Head of caudate nucleus (tissue), 42 donors: ENCODE results near the gene PPP1R10.

ENCODE experiments used
- DNase-seq, 42 donors: peaks; one replicate each; pipeline versions ENCODE4 v3.0.0 to v3.0.0-alpha.2; 2020 to 2021; ENCODE audit warnings: mixed read lengths in 7 of 42
- intact Hi-C: fragments of 100-400 bp; cut with DNase I; formaldehyde crosslinking; loops from one replicate; pipeline ENCODE4 v1.15.0; 2022

The PPP1R10 gene

DNA sequence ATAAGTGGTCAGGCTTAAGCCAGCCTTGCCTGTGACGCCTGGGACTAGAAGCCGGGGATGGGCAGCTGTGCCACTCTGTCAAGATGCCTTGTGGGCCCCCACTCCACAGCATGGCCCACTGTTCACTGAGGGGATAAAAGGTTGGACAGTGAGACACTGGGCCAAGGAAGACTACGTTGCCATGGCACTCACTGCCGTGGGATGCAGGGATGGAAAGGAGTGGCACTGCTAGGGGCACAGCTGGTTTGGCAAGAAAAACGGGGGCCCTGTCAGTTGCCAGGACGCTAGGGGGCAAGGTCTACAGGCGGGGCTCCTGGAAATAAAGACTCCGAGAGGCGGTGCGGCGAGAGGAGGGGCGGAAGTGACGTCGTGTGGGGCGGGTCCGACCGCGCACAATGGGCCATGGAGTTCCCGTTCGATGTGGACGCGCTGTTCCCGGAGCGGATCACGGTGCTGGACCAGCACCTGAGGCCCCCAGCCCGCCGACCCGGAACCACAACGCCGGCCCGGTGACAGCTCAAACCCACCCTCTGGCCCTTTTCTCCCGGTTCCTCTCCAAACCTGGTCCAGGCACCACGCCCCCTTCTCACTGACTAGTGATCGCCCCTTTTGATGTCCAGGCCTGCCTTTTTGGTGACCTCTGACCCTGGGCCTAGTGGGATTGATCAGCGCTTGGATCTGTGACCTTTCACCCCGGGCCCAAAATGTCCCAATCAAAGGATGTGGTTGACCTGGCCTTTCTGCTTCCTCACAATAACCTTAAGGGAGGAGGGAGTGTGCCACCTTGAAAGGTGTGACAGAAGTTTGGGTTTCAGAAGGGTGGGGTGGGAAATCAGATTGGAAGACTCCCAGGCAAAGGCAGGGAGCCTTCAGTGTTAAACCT lies 9.7 kb upstream of the PPP1R10 start, which contains the start of gene ATAT1:
Gene ATAT1 (plus strand): TSS at position 391 of the 883 bp plus-strand sequence.
- intact Hi-C loops = loop anchor here (10.0 kb wide), 1 partner anchor 48 kb away; the partner anchor contains the start of gene DHX16
- DNase-seq = peak; percentile 91 to 97 (median 95)

DNA sequence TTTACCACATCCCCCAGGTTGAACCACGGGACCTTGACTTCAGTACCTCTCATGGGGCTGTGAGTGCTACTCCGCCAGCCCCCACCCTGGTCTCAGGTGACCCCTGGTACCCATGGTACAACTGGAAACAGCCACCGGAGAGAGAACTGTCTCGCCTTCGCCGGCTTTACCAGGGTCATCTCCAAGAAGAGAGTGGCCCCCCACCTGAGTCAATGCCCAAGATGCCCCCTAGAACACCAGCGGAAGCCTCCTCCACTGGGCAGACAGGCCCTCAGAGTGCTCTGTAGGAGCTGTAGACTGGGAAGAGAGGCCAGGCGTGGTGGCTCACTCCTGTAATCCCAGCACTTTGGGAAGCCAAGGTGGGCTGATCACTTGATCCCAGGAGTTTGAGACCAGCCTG lies 8.5 kb upstream of the PPP1R10 start:
- intact Hi-C loops = loop anchor here (10.0 kb wide), 1 partner anchor 49 kb away; the partner anchor contains the start of gene DHX16
- DNase-seq = no peak

DNA sequence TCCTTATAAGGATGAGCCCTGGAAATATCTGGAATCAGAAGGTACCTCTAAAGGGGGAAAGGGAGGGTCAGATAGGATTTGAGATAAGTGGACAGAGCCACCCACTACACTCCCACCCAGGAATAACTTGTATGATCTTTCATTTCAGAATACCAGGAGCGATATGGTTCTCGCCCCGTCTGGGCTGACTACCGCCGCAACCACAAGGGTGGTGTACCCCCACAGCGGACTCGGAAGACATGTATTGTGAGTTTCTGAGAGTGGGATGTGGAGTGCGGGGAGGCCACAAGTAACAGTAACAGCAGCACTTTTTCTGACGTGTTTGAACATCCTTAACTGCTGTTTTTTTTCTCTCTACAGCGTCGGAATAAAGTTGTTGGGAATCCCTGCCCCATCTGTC lies 2.5 kb upstream of the PPP1R10 start:
- intact Hi-C loops = loop anchor here (5.0 kb wide), 1 partner anchor 103 kb away; the partner anchor contains the start of gene TUBB
- DNase-seq = no peak

DNA sequence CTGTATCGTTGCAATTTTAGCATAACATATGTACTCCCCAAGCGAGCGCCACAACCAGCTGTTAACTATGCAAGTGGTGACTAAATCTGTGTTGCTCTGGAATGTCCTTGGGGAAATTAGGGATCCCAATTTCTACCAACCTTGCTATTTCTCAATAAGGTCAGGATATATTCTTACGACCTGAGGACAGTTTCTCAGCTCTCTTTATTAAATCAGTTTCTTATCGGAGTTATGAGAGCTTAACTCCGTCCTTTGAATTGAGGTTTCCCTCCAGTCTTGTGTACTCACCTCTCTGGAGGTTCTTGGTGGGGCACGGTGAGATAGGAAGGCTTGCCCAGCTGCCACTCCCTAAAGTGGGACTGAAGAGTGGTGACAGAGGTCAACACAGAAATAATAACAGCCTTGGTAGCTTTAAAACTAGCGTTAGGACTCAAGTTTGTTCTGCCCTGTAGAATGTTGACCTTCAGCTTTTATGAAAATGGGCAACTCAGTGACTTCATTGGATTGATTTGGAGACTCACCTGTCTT lies 1.3 kb upstream of the PPP1R10 start:
- no peak for DNase-seq
- intact Hi-C loops = loop anchor here (5.0 kb wide), 1 partner anchor 104 kb away; the partner anchor contains the start of gene TUBB

DNA sequence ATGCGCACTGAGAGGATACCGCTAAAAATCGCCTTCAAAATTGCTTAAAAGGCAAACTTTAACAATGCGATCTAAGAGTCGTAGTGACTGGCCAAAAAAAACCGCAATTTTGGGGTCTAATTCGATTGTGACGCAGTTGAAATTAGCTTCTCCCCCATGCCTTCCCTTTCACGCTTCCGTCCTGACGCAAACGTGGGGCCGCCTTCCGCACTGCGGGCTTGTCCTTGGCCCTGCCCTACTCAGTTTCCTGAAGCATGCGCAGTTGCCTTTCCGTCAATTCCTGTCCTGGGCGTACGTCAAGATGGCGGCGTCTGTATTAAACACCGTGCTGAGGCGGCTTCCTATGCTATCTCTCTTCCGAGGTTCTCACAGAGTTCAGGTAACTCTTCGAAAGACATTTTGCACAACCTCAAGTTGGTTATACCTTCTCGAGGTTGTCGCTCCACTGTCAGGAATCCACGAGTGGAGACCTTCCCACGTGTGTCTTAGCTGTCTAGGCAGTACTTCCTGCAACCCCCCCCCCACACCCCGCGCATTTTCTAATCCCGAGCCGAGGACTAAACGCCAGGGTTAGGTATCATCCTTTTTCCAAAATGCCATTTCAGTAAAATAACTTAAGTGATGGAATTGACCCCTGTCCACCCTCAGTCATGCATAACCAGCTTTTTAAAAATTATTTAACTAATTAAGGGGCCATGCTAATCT lies 674 bp upstream of the PPP1R10 start, which contains the start of gene MRPS18B:
Gene MRPS18B (plus strand): TSS at position 276 of the 705 bp plus-strand sequence. CDS start 26 bp downstream, at position 302.
- intact Hi-C loops = loop anchor here (5.0 kb wide), 1 partner anchor 105 kb away; the partner anchor contains the start of gene TUBB
- DNase-seq = peak; percentile 96 to 99 (median 99)

DNA sequence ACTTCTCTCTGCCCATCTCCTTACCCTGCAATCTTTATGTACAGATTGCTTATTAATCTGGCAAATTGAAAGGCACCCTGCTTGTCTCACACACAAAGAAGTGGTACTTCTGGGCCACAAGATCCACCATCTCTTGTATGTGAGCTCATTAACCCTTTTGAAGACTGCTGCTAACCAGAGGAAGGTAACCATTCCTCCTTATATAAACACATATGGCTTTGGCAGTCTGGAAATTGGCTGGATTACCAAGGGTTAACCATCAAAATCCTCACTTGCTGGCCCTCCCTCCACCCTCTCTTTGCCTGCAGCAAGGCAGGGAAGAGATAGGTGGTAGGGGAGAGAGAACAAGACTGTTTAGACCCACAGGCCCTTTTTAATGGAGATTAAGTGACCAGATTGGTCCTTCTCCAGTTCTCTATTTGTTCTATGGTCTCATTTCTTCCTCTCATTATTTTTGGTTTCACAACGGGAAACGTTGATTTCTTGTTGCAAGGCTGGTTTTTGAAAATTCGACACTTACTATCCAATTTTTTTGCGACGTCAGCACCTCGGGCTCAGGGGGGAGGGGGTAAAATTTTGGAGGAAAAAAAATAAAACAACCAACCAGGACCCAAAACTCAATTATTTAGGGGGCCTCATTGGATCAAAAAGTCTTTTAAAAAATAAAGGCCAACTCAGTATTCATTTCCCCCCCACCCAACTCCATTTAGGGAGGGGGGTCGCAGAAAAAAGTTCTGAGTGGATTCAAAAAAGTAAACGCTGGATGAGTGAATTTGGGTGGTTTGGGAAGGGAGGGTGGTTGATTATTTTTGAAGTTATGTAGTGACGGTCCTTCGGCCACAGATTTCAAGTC lies 859 bp downstream of the PPP1R10 start:
- DNase-seq = peak in 1 of 42 donors; percentile 42
- intact Hi-C loops = loop anchor here (5.0 kb wide), 1 partner anchor 106 kb away; the partner anchor contains the start of gene TUBB

DNA sequence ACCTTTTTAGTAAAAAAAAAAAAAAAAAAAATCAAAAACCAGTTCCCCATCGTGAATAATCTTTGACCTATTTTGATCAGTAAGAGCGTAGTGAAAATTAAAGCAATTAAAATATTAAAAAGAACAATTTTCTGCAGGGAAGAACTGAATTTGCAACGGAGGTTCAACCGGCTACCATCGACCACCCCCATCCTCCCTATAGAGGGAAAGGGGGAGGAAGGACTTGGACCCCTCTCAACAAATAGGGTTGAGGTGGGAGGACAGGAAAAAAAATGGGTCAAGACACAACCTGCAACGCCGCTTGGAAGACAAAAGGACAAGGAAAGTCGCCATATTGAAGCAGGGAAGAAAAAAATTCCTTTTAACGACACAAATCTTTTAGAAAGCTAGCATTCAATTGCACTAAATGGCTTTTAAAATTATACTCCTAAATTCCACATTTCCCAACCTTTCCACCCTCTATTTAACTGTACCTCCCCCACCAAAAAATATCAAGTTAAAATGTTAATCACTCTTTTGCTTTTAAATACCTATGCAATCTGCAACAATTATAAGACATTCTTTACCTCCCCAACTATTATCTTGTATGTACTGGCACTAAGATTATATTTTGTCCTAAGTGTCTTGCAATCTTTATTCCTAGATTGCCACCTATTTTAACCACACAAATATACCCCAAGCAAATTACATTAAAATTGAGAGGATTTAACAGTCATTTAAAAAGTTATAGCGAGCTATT lies 1.7 kb downstream of the PPP1R10 start:
- DNase-seq = peak in 24 of 42 donors; percentile 15 to 70 (median 44)
- intact Hi-C loops = loop anchor here (5.0 kb wide), 1 partner anchor 107 kb away; the partner anchor contains the start of gene TUBB

DNA sequence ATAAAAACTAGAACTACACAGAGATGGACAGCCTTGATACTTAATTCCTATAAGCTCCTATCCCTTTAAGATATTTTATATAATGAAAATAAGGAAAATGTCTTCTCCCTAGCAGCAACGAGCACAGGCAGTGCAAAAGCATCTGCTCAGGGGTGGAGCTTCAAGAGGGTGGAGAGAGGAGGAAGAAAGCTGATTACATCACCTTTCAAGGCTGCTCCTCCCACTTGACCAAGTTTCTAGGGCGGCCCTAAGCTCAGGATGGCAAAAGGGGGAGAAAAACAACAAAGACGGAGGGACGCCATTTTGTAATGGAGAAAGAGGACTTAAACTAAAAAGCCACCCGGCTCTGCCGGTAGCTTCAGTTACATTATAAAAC lies 2.2 kb downstream of the PPP1R10 start:
- intact Hi-C loops = loop anchor here (5.0 kb wide), 2 partner anchors 43 to 107 kb away; partner anchors contain the start of genes ABCF1 and TUBB

DNA sequence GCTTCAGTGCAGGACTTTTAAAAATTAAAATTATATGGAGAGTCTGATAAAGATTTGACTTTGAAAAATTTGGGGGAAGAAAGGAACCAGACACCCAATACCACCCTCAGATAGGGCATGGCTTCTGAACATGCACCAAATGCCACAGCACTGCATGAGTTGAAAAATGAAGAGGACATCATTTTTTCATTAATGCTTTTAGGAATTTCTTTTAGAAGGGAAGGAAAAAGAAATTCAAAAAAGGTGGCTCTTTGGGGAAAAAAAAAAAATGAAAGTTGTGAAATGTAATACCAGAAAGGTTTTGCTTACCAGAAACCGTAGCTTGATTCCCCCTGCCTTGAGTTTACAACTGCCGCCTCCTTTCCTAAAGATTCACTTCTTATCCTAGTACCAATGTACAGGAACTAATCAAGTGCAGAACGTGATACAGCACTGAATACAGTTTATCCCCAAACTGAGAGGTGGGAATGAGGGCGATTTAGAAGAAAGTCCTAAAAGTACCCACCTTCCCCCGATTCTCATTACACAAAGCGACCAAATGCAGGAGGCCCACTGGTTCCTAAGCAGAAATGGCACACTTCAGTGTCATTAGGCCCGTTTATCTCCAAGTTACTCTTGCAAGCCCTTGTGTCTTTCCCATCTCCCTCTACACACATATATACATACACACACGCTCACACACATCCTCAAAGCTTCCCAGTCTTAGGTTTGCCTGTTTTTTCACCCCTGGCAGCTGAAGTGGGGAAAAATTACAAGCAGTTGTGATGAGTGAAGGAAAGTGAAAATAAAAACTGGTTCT lies 2.8 kb downstream of the PPP1R10 start:
- intact Hi-C loops = loop anchor here (5.0 kb wide), 1 partner anchor 42 kb away; the partner anchor contains the start of gene ABCF1
- DNase-seq = peak in 1 of 42 donors; percentile 29

More for the DNA sequence above, 2.2 kb downstream of the PPP1R10 start:
- DNase-seq = peak; percentile 62 to 97 (median 90)

DNA sequence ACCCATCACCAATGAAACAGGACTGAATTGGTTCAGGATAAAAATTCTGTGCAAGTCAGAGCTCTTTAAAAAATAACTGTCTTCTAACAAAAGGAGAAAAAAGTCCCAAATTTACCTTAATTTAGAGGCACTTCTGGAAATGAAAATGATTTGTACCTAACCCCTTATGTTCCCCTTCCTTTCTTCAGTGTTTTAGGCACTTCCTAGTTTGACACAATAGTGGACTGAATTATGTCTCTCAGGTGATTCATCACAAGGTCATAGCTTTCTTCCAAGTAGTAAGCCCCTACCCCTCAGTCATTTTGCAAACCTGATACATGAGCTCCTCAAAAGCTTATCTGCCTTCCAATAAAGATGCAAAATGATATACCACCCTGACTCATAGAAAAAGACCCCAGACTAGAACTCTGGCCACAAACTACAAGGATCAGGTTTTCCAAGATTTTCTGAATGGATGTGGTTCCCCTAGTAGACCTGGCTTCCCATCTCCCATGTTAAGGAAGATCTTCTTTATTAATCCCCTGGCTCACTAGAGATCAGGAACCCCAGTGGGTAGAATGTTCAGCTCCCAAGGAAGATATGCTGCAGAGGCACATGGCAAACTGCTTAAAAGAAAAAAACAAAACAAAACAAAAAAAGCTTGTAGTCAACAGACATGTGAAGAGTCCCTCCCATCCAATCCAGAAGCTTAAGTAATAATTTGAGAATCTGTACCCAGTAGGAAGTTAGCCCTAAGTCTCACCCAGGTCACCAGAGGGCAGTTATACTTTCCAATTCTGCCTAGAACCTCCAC lies 3.6 kb downstream of the PPP1R10 start:
- intact Hi-C loops = loop anchor here (5.0 kb wide), 1 partner anchor 41 kb away; the partner anchor contains the start of gene ABCF1
- no peak for DNase-seq

DNA sequence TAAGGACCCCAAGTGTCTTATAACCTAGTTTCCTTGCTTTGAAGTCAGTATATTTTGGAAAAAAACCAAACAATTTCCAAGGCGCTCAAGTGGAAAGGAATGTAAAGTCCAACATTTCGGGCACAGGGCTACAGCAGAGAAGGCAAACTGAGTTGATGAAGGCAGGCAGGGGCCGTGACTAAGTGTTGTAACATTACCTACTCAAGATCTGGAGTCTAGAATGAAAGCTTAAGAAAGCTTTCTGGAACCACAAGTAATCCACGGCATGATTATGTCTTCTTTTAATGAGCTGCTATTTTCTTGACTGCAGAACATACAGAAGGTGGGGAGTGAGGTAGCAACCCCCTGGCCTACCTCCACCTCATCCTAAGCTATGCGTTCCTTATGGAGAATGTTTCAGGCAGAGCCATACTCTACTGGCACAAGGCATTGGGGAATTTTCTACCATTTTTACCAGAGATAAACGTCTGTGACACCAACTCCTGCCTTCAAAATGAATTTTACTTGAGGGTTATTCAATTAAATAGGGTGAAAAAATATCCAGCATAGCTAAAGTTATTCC lies 4.3 kb downstream of the PPP1R10 start:
- no peak for DNase-seq
- intact Hi-C loops = loop anchor here (5.0 kb wide), 1 partner anchor 40 kb away; the partner anchor contains the start of gene ABCF1

DNA sequence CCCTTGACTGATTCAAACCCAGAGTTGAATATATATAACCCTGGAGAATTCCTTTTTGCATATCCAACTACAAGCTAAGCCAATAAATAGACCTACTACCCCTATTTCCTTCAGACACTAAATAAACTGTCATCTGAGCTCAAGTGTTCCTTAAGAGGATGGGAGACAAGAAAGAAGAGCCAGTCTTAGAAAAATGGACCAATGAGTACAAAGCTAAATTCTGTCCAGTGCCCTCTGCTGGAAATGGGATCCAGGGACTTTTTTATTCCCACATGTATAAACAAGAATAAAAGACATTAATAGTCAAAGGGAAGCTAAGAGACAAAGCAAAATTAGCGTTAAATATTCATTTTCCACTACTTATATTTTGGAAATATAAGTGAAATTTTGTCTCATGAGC lies 4.8 kb downstream of the PPP1R10 start:
- intact Hi-C loops = loop anchor here (5.0 kb wide), 1 partner anchor 40 kb away; the partner anchor contains the start of gene ABCF1
- DNase-seq = no peak

DNA sequence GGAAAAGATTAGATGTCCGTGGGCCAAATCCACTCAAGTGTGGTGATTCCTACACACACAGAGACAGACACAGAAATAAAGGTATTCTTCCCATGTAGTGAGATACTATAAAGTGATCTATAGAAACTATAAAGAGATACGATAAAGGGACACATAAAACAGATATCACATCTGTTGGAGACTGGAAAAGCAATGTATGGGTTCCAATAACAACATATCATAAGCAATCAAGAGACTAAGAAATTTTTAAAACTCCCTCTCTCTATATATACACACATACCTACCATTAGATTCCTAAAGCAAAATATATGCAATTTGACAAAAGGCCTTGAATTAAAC lies 5.2 kb downstream of the PPP1R10 start:
- no peak for DNase-seq
- intact Hi-C loops = loop anchor here (5.0 kb wide), 1 partner anchor 40 kb away; the partner anchor contains the start of gene ABCF1

DNA sequence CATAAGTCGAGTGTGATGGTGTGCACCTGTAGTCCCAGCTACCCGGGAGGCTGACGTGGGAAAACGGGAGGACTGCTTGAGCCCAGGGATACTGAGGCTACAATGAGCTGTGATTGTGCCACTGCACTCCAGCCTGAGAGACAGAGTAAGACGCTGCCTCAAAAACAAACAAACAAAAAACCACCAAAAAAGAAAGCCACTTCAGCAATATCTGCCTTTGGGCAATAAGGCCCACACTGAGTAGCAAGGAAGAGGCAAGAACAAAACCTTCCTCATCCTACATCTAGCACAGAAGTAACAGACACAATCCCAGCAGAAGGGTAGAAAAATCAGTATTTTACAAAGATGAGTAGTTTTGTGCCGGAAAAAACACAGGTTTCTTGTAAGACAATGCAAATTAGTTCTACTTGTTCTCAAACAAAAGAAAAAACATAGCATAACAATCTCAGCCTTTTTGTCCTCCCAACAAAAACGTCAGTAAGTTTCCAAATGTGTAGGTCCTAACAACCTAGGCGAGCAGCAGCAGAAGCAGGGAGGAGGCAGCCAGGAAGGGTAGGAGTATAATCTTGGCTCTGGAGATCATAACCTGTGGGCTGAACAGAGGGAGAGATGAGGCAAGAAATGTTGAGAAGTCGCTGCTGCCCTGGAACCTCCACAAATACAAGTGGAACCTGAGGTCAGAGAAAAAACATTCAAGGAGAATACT lies 5.7 kb downstream of the PPP1R10 start:
- peak in 13 of 42 donors; percentile 22 to 76 (median 46) for DNase-seq
- intact Hi-C loops = loop anchor here (5.0 kb wide), 1 partner anchor 39 kb away; the partner anchor contains the start of gene ABCF1
